HepG2 (cell line): ENCODE results near the gene RHBDD3. TPM values are rescaled to one million over a fixed set of nuclear protein-coding genes. Genes with fewer than 3 reads are reported as not detected.
A peak's percentile ranks its signal among the peaks of the same experiment; 100 is the strongest.

Experiments used
- ATAC-seq: fragments of 200-7000 bp; cut with Tn5 transposase; 3 replicates; pipeline ENCODE4 v1.9.1; 2020; ENCODE audit warnings: mild to moderate bottlenecking, moderate library complexity
- BruUV-seq: library from RNA; stranded (reverse); fragments of 400-500 nt; replicated peaks from 2 replicates; lab custom pipeline; 2021; lab: Mats Ljungman, UMichigan
- CTCF ChIA-PET: fragments of 300-600 bp; formaldehyde crosslinking; extraction: SDS; loops from one replicate; lab custom pipeline; 2021; ENCODE audit warnings: low total read pairs, inconsistent platforms, low intra/inter-chr PET ratio; lab: Yijun Ruan, JAX
- POLR2A ChIA-PET: fragments of 350-600 bp; sonication (Branson Sonifier 250); formaldehyde crosslinking; loops from one replicate; lab custom pipeline; 2020; ENCODE audit warnings: antibody characterized with exemption, inconsistent platforms; lab: Yijun Ruan, JAX
- DNase-seq: peaks from one replicate; pipeline ENCODE4 v3.0.0-alpha.2; 2015; ENCODE audit warnings: low spot score
- FAIRE-seq: peaks from 3 replicates; lab custom pipeline; 2011; peaks lifted over from hg19 to GRCh38; lab: Jason Lieb, UNC
- H2AFZ ChIP-seq: one replicate; pipeline ENCODE4 v1.6.1; 2011; ENCODE audit warnings: low read length, inconsistent platforms
- H3K27ac ChIP-seq: fragments of 300-600 bp; 3 replicates; pipeline ENCODE4 v1.8.0; 2011; ENCODE audit warnings: mixed run types, mild to moderate bottlenecking, mixed read lengths, low read length, inconsistent platforms; ENCODE audit not compliant: insufficient read depth; ENCODE audit errors: extremely low read length
- H3K27me3 ChIP-seq, 2 experiments: fragments of 200-600 bp in 1 of 2; 2 replicates in 1 of 2; 3 replicates in 1 of 2; pipeline versions ENCODE4 v1.6.0 to v1.8.0; 2011; ENCODE audit warnings: low read length in 2 of 2, mild to moderate bottlenecking in 2 of 2, moderate library complexity in 2 of 2, inconsistent platforms in 1 of 2; ENCODE audit not compliant: insufficient read depth in 2 of 2, control insufficient read depth in 1 of 2
- H3K36me3 ChIP-seq, 2 experiments: fragments of 200-600 bp in 1 of 2; replicated peaks in 1 of 2; 2 replicates in 1 of 2; 3 replicates in 1 of 2; pipeline versions ENCODE4 v1.5.1 to v1.8.0; 2011; ENCODE audit warnings: low read length in 2 of 2, inconsistent platforms in 1 of 2; ENCODE audit not compliant: insufficient read depth in 2 of 2, control insufficient read depth in 1 of 2
- H3K4me1 ChIP-seq: 2 replicates; pipeline ENCODE4 v1.5.1; 2012; ENCODE audit warnings: low read length, inconsistent platforms; ENCODE audit not compliant: insufficient read depth
- H3K4me2 ChIP-seq: 2 replicates; pipeline ENCODE4 v1.6.0; 2011; ENCODE audit warnings: low read depth, low read length, inconsistent platforms
- H3K4me3 ChIP-seq, 3 experiments: fragments of 200-600 bp in 1 of 3; sonication (generic), shearing (Covaris generic) in 1 of 3; replicated peaks in 1 of 3; 2 replicates each; pipeline ENCODE4 v1.5.1; 2011 to 2016; ENCODE audit warnings: low read length in 3 of 3, inconsistent platforms in 2 of 3, low read depth in 2 of 3, mild to moderate bottlenecking in 2 of 3, control low read depth in 1 of 3, mixed read lengths in 1 of 3; ENCODE audit not compliant: insufficient read depth in 1 of 3
- H3K79me2 ChIP-seq: one replicate; pipeline ENCODE4 v1.6.1; 2011; ENCODE audit warnings: low read length, inconsistent platforms; ENCODE audit not compliant: insufficient read depth
- H3K9ac ChIP-seq: 2 replicates; pipeline ENCODE4 v1.6.0; 2011; ENCODE audit warnings: mild to moderate bottlenecking, low read depth, low read length, inconsistent platforms; ENCODE audit not compliant: insufficient read depth
- H3K9me3 ChIP-seq: 2 replicates; pipeline ENCODE4 v1.5.1; 2012; ENCODE audit warnings: mild to moderate bottlenecking, low read length
- H4K20me1 ChIP-seq: 2 replicates; pipeline ENCODE4 v1.6.0; 2011; ENCODE audit warnings: inconsistent platforms, mild to moderate bottlenecking, low read length, moderate library complexity; ENCODE audit not compliant: insufficient read depth
- E2F5 ChIP-seq: sonication (generic); formaldehyde crosslinking; conservative IDR thresholded peaks from 2 replicates; pipeline ENCODE4 v1.4.0; 2020; ENCODE audit warnings: missing genetic modification reagents
- GPBP1L1 ChIP-seq: sonication (generic); formaldehyde crosslinking; IDR thresholded peaks from 2 replicates; pipeline ENCODE4 v1.5.0; 2020; ENCODE audit warnings: mild to moderate bottlenecking, missing genetic modification reagents
- HOXA5 ChIP-seq: sonication (generic); formaldehyde crosslinking; IDR thresholded peaks from 2 replicates; pipeline ENCODE4 v1.4.0; 2020; ENCODE audit warnings: missing genetic modification reagents
- ZNF646 ChIP-seq: sonication (generic); formaldehyde crosslinking; IDR thresholded peaks from 2 replicates; pipeline ENCODE4 v1.9.0; 2021; ENCODE audit warnings: mild to moderate bottlenecking, missing genetic modification reagents
- WGBS: methylation state at CpG from one replicate; pipeline ENCODE4 v1.1.6; 2017; ENCODE audit warnings: low lambda C conversion rate; 5-methylcytosine and 5-hydroxymethylcytosine counted together
- in situ Hi-C: cut with HindIII; loops from 2 replicates; pipeline ENCODE4 v1.10.0; 2017; ENCODE audit warnings: low pct_unique_long_range_greater_than_20kb; ENCODE audit not compliant: extremely low pct_ligation_motif_present
- intact Hi-C: fragments of 100-400 bp; cut with micrococcal nuclease; formaldehyde crosslinking; loops from one replicate; pipeline ENCODE4 v1.10.0; 2022; ENCODE audit not compliant: unreplicated experiment
- polyA plus RNA-seq, 8 experiments: library from polyadenylated mRNA; depleted of rRNA in 3 of 8; stranded (reverse) in 7 of 8; unstranded in 1 of 8; fragments of >200 nt; fragmentation: Illumina TruSeq in 4 of 8; extraction: Trizol in 4 of 8; gene quantifications; 2 replicates each; pipeline versions ENCODE4 v1.2.1 to v1.2.3, GENCODE V29; 2011 to 2016; ENCODE audit warnings: low read depth in 4 of 8, missing spikeins in 1 of 8, mixed read lengths in 1 of 8; ENCODE audit not compliant: insufficient read depth in 1 of 8
- total RNA-seq, 5 experiments: library from RNA; depleted of rRNA; stranded (reverse); fragments of >200 nt; fragmentation: Illumina TruSeq; extraction: Trizol; gene quantifications; 2 replicates each; pipeline ENCODE4 v1.2.3, GENCODE V29; 2016; ENCODE audit warnings: low read depth in 1 of 5

RHBDD3 gene
- total and polyA plus RNA-seq, 2 of the 13 experiments (the other 11 are each of a cell fraction or from before 2014, with no cell fraction given) = 12.1 to 26.7 TPM

GRCh38 chr22:29266564-29267461, 968 bp downstream of the RHBDD3 start (continued):
- no peak for TF ChIP-seq ZNF646

- POLR2A ChIA-PET = interaction anchor here (0.7 kb wide), 1 partner anchor 20 kb away, joined by 3 read pairs; no protein-coding TSS in a partner anchor
- H3K4me3 ChIP-seq = peak overlapping the region in 1 of 3 experiments; percentile 96; a peak in 1 of 6 replicates
Measured at GRCh38 chr22:29265929-29266328, 1.9 kb downstream of the RHBDD3 start.

More at GRCh38 chr22:29265929-29266328, 1.9 kb downstream of the RHBDD3 start:
- H2AFZ ChIP-seq = no peak overlapping the region
- no TSS peak for BruUV-seq
- FAIRE-seq (no peak), DNase-seq (no peak), ATAC-seq (no peak)
- intact Hi-C loops = no loop called here
- H3K9me3 ChIP-seq = no peaks in the 10 kb centered on the region
- CTCF ChIA-PET = no interaction called here
- H3K9ac ChIP-seq = peak overlapping the region; percentile 100; the same call in 1 of the 2 replicates
- H3K79me2 ChIP-seq = peaks cover 50% of the 10 kb centered on the region
- no peak overlapping the region for H3K27ac ChIP-seq
- peaks cover 3 to 16% of the 10 kb centered on the region in 2 experiments; a peak in 4 of 5 replicates for H3K36me3 ChIP-seq
- in situ Hi-C loops = no loop called here
- no peak for TF ChIP-seq E2F5 (CRISPR knock-in tag)
- TF ChIP-seq HOXA5 = no peak
- TF ChIP-seq GPBP1L1 (CRISPR knock-in tag) = no peak
- H3K4me1 ChIP-seq = peaks cover 28% of the 10 kb centered on the region
- H3K4me2 ChIP-seq = peak overlapping the region; percentile 90
- no peaks in the 10 kb centered on the region; a peak in 1 of 5 replicates for H3K27me3 ChIP-seq
- 96% methylated on average over 4 of the region's 4 CpGs for WGBS
- H4K20me1 ChIP-seq = peaks cover 18% of the 10 kb centered on the region
